ENCODE results near the gene ZNF93.
"Not testable (repeated sequence)": the region's sequence is repeated elsewhere in the genome, so short reads cannot be mapped to it uniquely, and the experiment has no call there.

DNA sequence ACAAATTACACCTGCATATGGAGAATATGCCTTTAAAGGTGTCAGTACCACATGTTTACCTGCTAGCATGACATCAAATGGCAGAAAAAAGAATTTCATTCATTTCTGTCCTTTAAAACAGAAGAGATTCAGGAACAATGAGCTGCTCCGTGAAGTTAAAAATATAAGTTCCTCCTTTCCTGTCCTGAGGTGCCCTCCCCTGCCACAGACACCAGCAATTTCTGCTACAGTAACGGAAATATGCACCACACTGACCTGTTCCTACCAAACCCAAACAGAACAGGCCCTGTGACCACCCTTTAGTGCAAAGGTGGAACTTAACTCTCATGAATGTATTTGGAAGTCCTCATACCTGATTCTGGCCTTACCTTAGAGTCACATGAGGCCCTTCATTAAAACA, 49.0 kb upstream of the ZNF93 start:
- TF ChIP-seq, protein P1, sequence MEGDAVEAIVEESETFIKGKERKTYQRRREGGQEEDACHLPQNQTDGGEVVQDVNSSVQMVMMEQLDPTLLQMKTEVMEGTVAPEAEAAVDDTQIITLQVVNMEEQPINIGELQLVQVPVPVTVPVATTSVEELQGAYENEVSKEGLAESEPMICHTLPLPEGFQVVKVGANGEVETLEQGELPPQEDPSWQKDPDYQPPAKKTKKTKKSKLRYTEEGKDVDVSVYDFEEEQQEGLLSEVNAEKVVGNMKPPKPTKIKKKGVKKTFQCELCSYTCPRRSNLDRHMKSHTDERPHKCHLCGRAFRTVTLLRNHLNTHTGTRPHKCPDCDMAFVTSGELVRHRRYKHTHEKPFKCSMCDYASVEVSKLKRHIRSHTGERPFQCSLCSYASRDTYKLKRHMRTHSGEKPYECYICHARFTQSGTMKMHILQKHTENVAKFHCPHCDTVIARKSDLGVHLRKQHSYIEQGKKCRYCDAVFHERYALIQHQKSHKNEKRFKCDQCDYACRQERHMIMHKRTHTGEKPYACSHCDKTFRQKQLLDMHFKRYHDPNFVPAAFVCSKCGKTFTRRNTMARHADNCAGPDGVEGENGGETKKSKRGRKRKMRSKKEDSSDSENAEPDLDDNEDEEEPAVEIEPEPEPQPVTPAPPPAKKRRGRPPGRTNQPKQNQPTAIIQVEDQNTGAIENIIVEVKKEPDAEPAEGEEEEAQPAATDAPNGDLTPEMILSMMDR (conservative IDR thresholded peaks at IDR 0.05 in 1 of 2, IDR thresholded peaks at IDR 0.05 in 1 of 2; ENCODE audit: low read depth in 1 of 2, low read length in 2 of 2): not testable (repeated sequence)
- not testable (repeated sequence) for TF ChIP-seq EZH2 (IDR thresholded peaks at IDR 0.05; ENCODE audit: low read length, missing control alignments)

All from fibroblast of lung (primary cell).